Type B pancreatic cell (in vitro differentiated cells): Measurements from ENCODE around the gene KREMEN2. TPM values are rescaled to one million over a fixed set of nuclear protein-coding genes. Genes with fewer than 3 reads are reported as not detected.

Experiments
- DNase-seq: peaks from one replicate; pipeline ENCODE4 v3.0.0; 2021; ENCODE audit warnings: mixed read lengths; ENCODE audit not compliant: unreplicated experiment; ENCODE audit errors: extremely low spot score
- H3K27ac Mint-ChIP-seq: 2 replicates; pipeline ENCODE4 v1.8.0; 2021; ENCODE audit warnings: mild to moderate bottlenecking, mixed read lengths
- H3K27me3 Mint-ChIP-seq: 2 replicates; pipeline ENCODE4 v1.8.0; 2021; ENCODE audit warnings: mixed read lengths
- H3K36me3 Mint-ChIP-seq: 2 replicates; pipeline ENCODE4 v1.8.0; 2021; ENCODE audit warnings: mixed read lengths
- H3K4me1 Mint-ChIP-seq: one replicate; pipeline ENCODE4 v1.8.0; 2021; ENCODE audit warnings: mixed read lengths; ENCODE audit not compliant: unreplicated experiment
- H3K4me3 Mint-ChIP-seq: 2 replicates; pipeline ENCODE4 v1.8.0; 2021; ENCODE audit warnings: mild to moderate bottlenecking, mixed read lengths
- H3K9me3 Mint-ChIP-seq: 2 replicates; pipeline ENCODE4 v1.8.0; 2021; ENCODE audit warnings: mixed read lengths
- total RNA-seq: library from RNA; stranded (reverse); gene quantifications from 2 replicates; pipeline ENCODE4 v1.2.1, GENCODE V29; 2021; ENCODE audit warnings: low replicate concordance
- TF ChIP-seq, protein P1 (sequence below): fragments of 200-600 bp; sonication (generic); conservative IDR thresholded peaks from 2 replicates; pipeline ENCODE4 v1.5.0; 2021; ENCODE audit warnings: antibody characterized with exemption, mild to moderate bottlenecking

The KREMEN2 gene
- total RNA-seq, 1 donor from 2014 or later: 4.5 TPM

GRCh38 chr16:2963074-2963722 lies 877 bp upstream of the KREMEN2 start:
- no peaks in the 10 kb centered on the region for H3K9me3 Mint-ChIP-seq
- peaks cover 5% of the 10 kb centered on the region for H3K4me1 Mint-ChIP-seq
- TF ChIP-seq, protein P1, sequence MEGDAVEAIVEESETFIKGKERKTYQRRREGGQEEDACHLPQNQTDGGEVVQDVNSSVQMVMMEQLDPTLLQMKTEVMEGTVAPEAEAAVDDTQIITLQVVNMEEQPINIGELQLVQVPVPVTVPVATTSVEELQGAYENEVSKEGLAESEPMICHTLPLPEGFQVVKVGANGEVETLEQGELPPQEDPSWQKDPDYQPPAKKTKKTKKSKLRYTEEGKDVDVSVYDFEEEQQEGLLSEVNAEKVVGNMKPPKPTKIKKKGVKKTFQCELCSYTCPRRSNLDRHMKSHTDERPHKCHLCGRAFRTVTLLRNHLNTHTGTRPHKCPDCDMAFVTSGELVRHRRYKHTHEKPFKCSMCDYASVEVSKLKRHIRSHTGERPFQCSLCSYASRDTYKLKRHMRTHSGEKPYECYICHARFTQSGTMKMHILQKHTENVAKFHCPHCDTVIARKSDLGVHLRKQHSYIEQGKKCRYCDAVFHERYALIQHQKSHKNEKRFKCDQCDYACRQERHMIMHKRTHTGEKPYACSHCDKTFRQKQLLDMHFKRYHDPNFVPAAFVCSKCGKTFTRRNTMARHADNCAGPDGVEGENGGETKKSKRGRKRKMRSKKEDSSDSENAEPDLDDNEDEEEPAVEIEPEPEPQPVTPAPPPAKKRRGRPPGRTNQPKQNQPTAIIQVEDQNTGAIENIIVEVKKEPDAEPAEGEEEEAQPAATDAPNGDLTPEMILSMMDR: no peak
- H3K4me3 Mint-ChIP-seq: peak overlapping the region; percentile 90
- H3K27ac Mint-ChIP-seq: no peak overlapping the region
- DNase-seq: no peak
- H3K36me3 Mint-ChIP-seq: no peaks in the 10 kb centered on the region
- H3K27me3 Mint-ChIP-seq: peaks cover 20% of the 10 kb centered on the region

- Mint-ChIP-seq H3K4me1 (peaks cover 10% of the 10 kb centered on the region), H3K27ac (no peak overlapping the region), H3K27me3 (peaks cover 22% of the 10 kb centered on the region), H3K36me3 (no peaks in the 10 kb centered on the region), H3K9me3 (no peaks in the 10 kb centered on the region), H3K4me3 (peak overlapping the region; percentile 90)
- TF ChIP-seq, protein P1: no peak
- DNase-seq: peak; percentile 89
These were observed 631 bp downstream of the KREMEN2 start for GRCh38 chr16:2964475-2965336.

DNA sequence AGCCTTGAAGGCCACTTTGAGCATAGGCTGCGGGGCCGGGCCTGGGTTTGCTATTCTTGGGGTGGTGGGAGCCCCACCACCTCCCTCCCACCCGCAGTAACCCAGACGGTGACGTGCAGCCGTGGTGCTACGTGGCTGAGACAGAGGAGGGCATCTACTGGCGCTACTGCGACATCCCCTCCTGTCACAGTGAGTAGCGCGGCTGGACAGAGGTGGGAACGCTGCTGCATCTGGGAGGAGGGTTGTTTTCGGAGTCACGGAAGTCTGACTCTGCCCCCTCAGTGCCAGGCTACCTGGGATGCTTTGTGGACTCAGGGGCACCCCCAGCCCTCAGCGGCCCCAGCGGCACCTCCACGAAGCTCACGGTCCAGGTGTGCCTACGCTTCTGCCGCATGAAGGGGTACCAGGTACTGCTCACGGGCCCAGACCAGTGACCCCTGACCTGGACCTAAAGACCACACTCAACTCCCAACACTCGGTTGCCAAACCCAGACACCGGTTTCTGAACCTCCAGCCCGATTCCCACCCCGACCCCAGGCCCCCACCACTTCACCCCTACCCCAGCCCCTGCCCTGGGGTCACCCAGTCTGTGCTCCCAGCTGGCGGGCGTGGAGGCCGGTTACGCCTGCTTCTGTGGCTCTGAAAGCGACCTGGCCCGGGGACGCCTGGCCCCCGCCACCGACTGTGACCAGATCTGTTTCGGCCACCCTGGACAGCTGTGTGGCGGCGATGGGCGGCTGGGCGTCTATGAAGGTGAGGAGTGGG lies 2.1 kb downstream of the KREMEN2 start:
- no peak overlapping the region for H3K27ac Mint-ChIP-seq
- H3K4me3 Mint-ChIP-seq: no peak overlapping the region
- TF ChIP-seq, protein P1: no peak
- no peaks in the 10 kb centered on the region for H3K36me3 Mint-ChIP-seq
- H3K9me3 Mint-ChIP-seq: no peaks in the 10 kb centered on the region
- H3K27me3 Mint-ChIP-seq: peaks cover 15% of the 10 kb centered on the region
- H3K4me1 Mint-ChIP-seq: peaks cover 10% of the 10 kb centered on the region
- DNase-seq: no peak

- H3K9me3 Mint-ChIP-seq: no peaks in the 10 kb centered on the region
- DNase-seq: no peak
- H3K4me1 Mint-ChIP-seq: peaks cover 8% of the 10 kb centered on the region
- TF ChIP-seq, protein P1: no peak
- H3K4me3 Mint-ChIP-seq: no peak overlapping the region
- no peaks in the 10 kb centered on the region for H3K36me3 Mint-ChIP-seq
- H3K27ac Mint-ChIP-seq: no peak overlapping the region
- peaks cover 12% of the 10 kb centered on the region for H3K27me3 Mint-ChIP-seq
These were observed 2.7 kb downstream of the KREMEN2 start for GRCh38 chr16:2966808-2967191.

DNA sequence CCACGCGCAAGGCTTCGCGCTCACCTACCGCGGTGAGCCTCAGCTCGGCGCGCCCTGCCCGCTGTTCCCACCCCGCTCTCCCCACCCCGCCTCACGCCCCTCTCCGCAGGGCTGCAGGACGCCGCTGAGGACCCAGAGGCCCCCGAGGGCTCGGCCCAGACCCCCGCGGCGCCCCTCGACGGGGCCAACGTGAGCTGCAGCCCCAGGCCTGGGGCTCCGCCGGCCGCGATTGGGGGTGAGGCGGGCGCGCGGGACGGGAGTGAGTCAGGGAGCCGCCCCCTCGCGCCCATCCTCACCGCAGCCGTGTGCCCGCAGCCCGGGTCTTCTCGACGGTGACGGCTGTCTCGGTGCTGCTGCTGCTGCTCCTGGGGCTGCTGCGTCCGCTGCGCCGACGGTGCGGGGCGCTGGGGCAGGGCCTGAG lies 3.1 kb downstream of the KREMEN2 start:
- Mint-ChIP-seq H3K27ac (no peak overlapping the region), H3K36me3 (peaks cover 3% of the 10 kb centered on the region), H3K9me3 (no peaks in the 10 kb centered on the region), H3K4me1 (peaks cover 10% of the 10 kb centered on the region), H3K27me3 (peaks cover 10% of the 10 kb centered on the region), H3K4me3 (no peak overlapping the region)
- no peak for DNase-seq
- TF ChIP-seq, protein P1: no peak
